K562 (cell line): ENCODE results near the gene DENND4C. TPM values are rescaled to one million over a fixed set of nuclear protein-coding genes. Genes with fewer than 3 reads are reported as not detected.

Experiments
- ARHGAP35 ChIP-seq: fragments of 450-650 bp; IDR thresholded peaks from 2 replicates; pipeline ENCODE4 v1.6.1; 2018; ENCODE audit not compliant: partially characterized antibody
- BRF2 ChIP-seq: IDR thresholded peaks from 3 replicates; pipeline ENCODE4 v1.6.1; 2011; ENCODE audit warnings: borderline replicate concordance, mild to moderate bottlenecking; ENCODE audit not compliant: insufficient read length, insufficient read depth
- CBFB ChIP-seq: sonication (generic); formaldehyde crosslinking; IDR thresholded peaks from 2 replicates; pipeline ENCODE4 v1.4.0; 2020; ENCODE audit warnings: mild to moderate bottlenecking, missing genetic modification reagents
- CGGBP1 ChIP-seq: fragments of 250-450 bp; sonication (Bioruptor Pico); IDR thresholded peaks from 2 replicates; pipeline ENCODE4 v1.9.0; 2021; ENCODE audit warnings: mild to moderate bottlenecking
- CLOCK ChIP-seq: fragments of 250-450 bp; sonication (Bioruptor Pico); IDR thresholded peaks from 2 replicates; pipeline ENCODE4 v1.4.0; 2020; ENCODE audit warnings: mild to moderate bottlenecking, moderate library complexity, borderline replicate concordance
- EGR1 ChIP-seq: fragments of 450-650 bp; conservative IDR thresholded peaks from 2 replicates; pipeline ENCODE4 v1.6.1; 2017; ENCODE audit warnings: mild to moderate bottlenecking
- EHMT2 ChIP-seq: fragments of 450-650 bp; IDR thresholded peaks from 2 replicates; pipeline ENCODE4 v1.6.1; 2018; ENCODE audit warnings: antibody characterized with exemption
- ELK1 ChIP-seq: sonication (generic); formaldehyde crosslinking; IDR thresholded peaks from 2 replicates; pipeline ENCODE4 v1.8.1; 2022; ENCODE audit warnings: missing genetic modification reagents
- GABPA ChIP-seq: fragments of 200-800 bp; sonication (Bioruptor generic); conservative IDR thresholded peaks from 2 replicates; pipeline ENCODE4 v1.6.1; 2016; ENCODE audit warnings: low read depth, missing genetic modification characterization, missing compliant biosample characterization
- HDAC6 ChIP-seq: IDR thresholded peaks from 2 replicates; pipeline ENCODE4 v1.6.1; 2012; ENCODE audit warnings: low read depth, mild to moderate bottlenecking, control low read depth, inconsistent platforms, low read length, moderate library complexity
- KLF13 ChIP-seq: fragments of 450-650 bp; IDR thresholded peaks from 2 replicates; pipeline ENCODE4 v1.6.1; 2016; ENCODE audit warnings: missing genetic modification characterization, low read depth, mild to moderate bottlenecking, missing compliant biosample characterization, moderate library complexity, borderline replicate concordance
- L3MBTL2 ChIP-seq: fragments of 450-650 bp; IDR thresholded peaks from 2 replicates; pipeline ENCODE4 v1.6.1; 2016; ENCODE audit warnings: mild to moderate bottlenecking, moderate library complexity
- MEF2D ChIP-seq: conservative IDR thresholded peaks from 2 replicates; pipeline ENCODE4 v1.6.1; 2016; ENCODE audit warnings: low read depth, missing genetic modification characterization, missing compliant biosample characterization
- MTF1 ChIP-seq: fragments of 250-450 bp; sonication (Bioruptor Pico); IDR thresholded peaks from 2 replicates; pipeline ENCODE4 v1.9.0; 2021; ENCODE audit warnings: moderate library complexity, mild to moderate bottlenecking, inconsistent platforms, borderline replicate concordance
- MXI1 ChIP-seq: IDR thresholded peaks from 2 replicates; pipeline ENCODE4 v1.6.1; 2011; ENCODE audit warnings: low read depth, mild to moderate bottlenecking, improper control_type of control experiment, low read length
- RNF2 ChIP-seq: sonication (generic); IDR thresholded peaks from 2 replicates; pipeline ENCODE4 v1.6.1; 2016
- TBP ChIP-seq: optimal IDR thresholded peaks from 2 replicates; pipeline ENCODE3; 2011; ENCODE audit warnings: low read depth, low read length, improper control_type of control experiment
- THRAP3 ChIP-seq: fragments of 450-650 bp; IDR thresholded peaks from 2 replicates; pipeline ENCODE4 v1.6.1; 2016; ENCODE audit warnings: mild to moderate bottlenecking, inconsistent platforms, borderline replicate concordance
- TSC22D4 ChIP-seq: fragments of 450-650 bp; IDR thresholded peaks from 2 replicates; pipeline ENCODE4 v1.6.1; 2016; ENCODE audit warnings: missing genetic modification characterization, missing biosample characterization, control low read depth
- ZBTB33 ChIP-seq: sonication (generic); formaldehyde crosslinking; IDR thresholded peaks from 2 replicates; pipeline ENCODE4 v1.8.1; 2023; ENCODE audit warnings: mild to moderate bottlenecking, missing genetic modification reagents
- ZKSCAN8 ChIP-seq: fragments of 200-800 bp; sonication (Bioruptor generic); IDR thresholded peaks from 2 replicates; pipeline ENCODE4 v1.6.1; 2016; ENCODE audit warnings: missing genetic modification characterization, missing compliant biosample characterization
- ZNF140 ChIP-seq: fragments of 250-450 bp; sonication (Bioruptor Pico); IDR thresholded peaks from 2 replicates; pipeline ENCODE4 v1.8.0; 2021; ENCODE audit warnings: moderate library complexity, mild to moderate bottlenecking, inconsistent platforms
- ZSCAN29 ChIP-seq: fragments of 450-650 bp; IDR thresholded peaks from 2 replicates; pipeline ENCODE4 v1.6.1; 2017
- polyA plus RNA-seq, 8 experiments: library from polyadenylated mRNA; depleted of rRNA in 4 of 8; stranded (reverse) in 5 of 8; unstranded in 3 of 8; fragments of >200 nt; fragmentation: Nextera tagmentation in 2 of 8; fragmentation: Illumina TruSeq in 1 of 8; extraction: Ambion mirVana in 2 of 8; extraction: Trizol in 1 of 8; gene quantifications; 2 replicates each; pipeline versions ENCODE4 v1.2.1 to v1.2.3, GENCODE V29; 2011 to 2014; ENCODE audit warnings: inconsistent platforms in 1 of 8, missing spikeins in 1 of 8
- total RNA-seq, 7 experiments: library from RNA; depleted of rRNA in 6 of 7; stranded (reverse); fragments of >200 nt in 6 of 7; fragmentation: Illumina TruSeq in 2 of 7; extraction: Trizol in 2 of 7; gene quantifications; 2 replicates each; pipeline versions ENCODE4 v1.2.1 to v1.2.3, GENCODE V29; 2011 to 2021; ENCODE audit warnings: low replicate concordance in 1 of 7

The DENND4C gene
- total and polyA plus RNA-seq, 9 of the 15 experiments (the other 6 are each of a cell fraction or from before 2014, with no cell fraction given), result 4.8 to 31.8 (median 13.9) TPM

- TF ChIP-seq ZNF140 (CRISPR knock-in tag), result no peak
- TF ChIP-seq BRF2, result no peak
- TF ChIP-seq CBFB (CRISPR knock-in tag), result no peak
- no peak for TF ChIP-seq ELK1 (CRISPR knock-in tag)
- TF ChIP-seq MXI1, result no peak
- TF ChIP-seq ARHGAP35, result no peak
- TF ChIP-seq HDAC6, result no peak
- no peak for TF ChIP-seq CLOCK
- no peak for TF ChIP-seq TSC22D4 (tag)
- TF ChIP-seq CGGBP1 (CRISPR knock-in tag), result no peak
- peak; percentile 83 for TF ChIP-seq TBP
- no peak for TF ChIP-seq MEF2D (tag)
- TF ChIP-seq L3MBTL2, result peak; percentile 85
- no peak for TF ChIP-seq MTF1 (CRISPR knock-in tag)
- TF ChIP-seq THRAP3, result no peak
- no peak for TF ChIP-seq ZSCAN29
- no peak for TF ChIP-seq RNF2
- no peak for TF ChIP-seq ZKSCAN8 (CRISPR knock-in tag)
- peak; percentile 75 for TF ChIP-seq GABPA (tag)
- TF ChIP-seq KLF13 (tag), result no peak
- peak; percentile 45 for TF ChIP-seq EGR1
- no peak for TF ChIP-seq ZBTB33 (CRISPR knock-in tag)
- no peak for TF ChIP-seq EHMT2
Measured at GRCh38 chr9:19408693-19409400, 178.4 kb downstream of the DENND4C start, which contains the start of gene ACER2 (continued).
